ENCODE data around the gene YWHAE.
"Not testable (repeated sequence)": the region's sequence is repeated elsewhere in the genome, so short reads cannot be mapped to it uniquely, and the experiment has no call there.

The YWHAE gene

DNA sequence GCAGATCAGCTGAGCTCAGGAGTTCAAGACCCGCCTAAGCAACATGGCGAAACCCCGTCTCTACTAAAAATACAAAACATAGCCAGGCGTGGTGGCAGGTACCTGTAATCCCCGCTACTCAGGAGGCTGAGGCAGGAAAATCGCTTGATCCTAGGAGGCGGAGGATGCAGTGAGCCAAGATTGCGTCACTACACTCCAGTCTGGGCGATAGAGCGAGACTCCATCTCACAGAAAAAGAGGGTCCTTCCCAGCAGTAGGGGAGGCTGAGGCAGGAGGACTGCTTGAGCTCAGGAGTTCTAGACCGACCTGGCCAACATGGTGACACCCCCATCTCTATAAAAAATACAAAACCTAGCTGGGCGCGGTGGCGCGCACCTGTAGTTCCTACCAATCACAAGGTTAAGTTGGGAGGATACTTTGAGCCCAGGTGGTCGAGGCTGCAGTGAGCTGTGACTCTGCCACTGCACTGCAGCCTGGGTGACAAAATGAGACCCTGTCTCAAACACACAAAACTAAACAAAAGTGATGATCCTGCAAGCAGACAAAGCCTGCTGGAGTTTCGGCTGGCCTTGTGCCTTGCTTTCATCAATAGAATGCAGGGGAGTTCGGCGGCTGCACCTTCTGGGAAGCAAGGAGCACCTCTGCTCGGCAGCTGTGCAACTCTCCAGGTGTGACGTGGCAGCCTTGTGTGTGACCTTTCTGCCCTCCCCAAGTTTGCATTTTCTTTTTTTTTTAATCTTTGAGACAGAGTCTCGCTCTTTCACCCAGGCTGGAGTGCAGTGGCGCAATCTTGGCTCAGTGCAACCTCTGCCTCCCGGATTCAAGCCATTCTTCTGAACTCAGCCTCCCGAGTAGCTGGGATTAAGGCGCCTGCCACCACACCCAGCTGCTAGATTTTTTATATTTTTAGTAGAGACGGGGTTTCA is 12.4 kb upstream of the YWHAE start:
- DNase-seq: no peak

DNA sequence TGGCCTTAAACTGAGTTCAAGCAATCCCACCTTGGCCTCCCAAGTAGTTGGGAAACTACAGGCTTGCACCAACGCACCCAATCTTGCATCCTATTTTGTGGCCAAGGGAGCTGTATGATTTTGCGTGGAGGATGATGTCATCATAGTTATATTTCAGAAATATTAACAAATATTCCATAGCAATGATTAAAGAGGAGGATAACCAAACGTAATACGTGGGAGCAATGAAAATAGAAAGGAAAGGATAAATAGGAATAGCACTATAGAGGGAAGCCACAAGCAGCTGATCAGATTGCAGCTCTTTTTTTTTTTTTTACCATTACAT is 2.2 kb upstream of the YWHAE start:
- no peak for DNase-seq

DNA sequence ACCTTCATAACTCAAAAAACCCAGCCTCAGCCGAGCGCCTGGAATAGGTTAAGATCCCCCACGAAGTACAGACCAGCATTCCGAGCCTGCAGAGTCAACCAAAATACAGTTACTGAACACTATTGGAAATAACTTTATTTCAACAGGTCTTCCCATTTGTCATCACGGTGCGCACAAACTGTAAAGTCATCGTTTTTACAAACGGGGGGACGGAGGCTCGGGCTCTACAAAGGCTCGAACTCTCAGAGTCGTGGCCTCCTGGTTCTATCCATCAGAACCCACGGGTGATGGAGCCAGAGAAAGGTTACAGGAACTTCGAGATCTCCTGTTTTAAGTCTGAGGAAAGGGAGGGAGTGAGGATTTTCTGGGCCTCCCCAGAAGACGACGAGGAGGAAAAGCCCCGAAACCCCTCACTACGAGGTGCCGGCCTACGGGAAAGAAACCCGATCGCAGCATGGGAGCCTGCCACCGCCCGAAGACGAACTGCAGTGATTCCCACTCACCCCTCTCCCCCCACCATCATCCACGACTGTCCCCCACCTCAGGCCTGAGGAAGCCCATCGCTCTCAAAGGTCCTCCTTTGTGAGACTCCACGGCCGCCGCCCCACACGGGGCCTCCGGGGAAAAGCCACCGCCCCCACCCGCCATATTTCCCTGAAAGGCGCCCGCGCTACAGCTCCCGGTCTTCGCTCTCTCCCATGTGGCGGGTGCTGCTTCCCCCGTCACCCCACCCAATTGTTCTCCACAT is 917 bp downstream of the YWHAE start:
- no peak for DNase-seq

DNA sequence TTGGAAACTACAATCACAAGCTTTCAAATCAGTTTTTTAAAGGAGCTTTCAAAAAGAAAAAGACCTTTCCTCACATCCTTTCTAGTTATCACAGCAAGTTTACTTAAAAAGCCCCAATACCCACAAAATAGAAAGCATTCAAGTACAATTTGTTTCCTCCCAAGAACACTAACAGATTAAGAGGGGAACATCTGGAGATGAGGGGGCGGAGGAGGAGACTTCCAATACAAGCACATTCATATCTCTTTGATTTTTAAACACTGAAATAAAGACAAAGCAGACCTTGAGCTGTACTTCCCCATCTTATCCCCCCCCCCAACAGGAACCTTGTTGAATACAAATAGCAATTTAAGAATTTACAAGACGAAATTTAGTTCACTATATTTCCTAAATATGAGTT is 2.0 kb downstream of the YWHAE start:
- no peak for DNase-seq

DNA sequence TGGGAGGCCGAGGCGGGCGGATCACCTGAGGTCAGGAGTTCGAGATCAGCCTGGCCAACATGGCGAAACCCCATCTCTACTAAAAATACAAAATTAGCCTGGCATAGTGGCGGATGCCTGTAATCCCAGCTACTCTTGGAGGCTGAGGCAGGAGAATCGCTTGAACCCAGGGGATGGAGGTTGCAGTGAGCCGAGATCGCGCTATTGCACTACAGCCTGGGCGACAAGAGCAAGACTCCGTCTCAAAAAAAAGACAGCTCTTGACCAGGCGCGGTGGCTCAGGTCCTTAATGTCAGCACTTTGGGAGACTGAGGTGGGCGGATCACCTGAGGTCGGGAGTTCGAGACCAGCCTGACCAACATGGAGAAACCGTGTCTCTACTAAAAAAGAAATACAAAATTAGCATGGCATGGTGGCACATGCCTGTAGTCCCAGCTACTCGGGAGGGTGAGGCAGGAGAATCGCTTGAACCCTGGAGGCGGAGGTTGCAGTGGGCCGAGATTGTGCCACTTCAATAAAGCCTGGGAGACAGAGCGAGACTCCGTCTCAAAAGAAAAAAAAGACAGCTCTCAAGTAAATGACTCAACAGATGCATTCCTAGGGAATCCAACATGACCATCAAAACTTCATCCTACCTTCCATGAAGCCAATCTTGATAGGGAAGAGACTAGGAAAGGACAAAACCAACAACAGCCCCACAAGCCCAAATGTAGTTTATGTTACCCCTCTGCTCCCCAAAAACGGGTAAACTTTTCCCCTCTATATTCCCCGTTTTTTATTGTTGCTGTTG is 4.0 kb downstream of the YWHAE start:
- not testable (repeated sequence) for DNase-seq

DNA sequence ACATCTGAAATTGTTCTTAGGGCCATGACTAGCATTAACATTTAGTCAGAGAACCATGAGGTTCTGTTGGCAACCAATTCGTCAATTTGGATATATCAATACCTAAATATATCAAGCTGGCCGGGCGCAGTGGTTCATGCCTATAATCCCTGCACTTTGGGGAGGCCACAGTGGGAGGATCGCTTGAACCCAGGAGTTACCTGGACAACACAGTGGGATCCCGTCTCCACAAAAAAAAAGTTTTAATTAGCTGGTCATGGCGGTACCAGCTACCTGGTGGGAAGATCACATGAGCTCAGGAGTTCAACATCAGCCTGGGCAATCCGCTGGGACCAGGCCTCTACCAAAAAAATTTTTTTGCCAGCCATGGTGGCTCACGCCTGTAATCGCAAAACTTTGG is 8.4 kb downstream of the YWHAE start:
- DNase-seq: no peak

DNA sequence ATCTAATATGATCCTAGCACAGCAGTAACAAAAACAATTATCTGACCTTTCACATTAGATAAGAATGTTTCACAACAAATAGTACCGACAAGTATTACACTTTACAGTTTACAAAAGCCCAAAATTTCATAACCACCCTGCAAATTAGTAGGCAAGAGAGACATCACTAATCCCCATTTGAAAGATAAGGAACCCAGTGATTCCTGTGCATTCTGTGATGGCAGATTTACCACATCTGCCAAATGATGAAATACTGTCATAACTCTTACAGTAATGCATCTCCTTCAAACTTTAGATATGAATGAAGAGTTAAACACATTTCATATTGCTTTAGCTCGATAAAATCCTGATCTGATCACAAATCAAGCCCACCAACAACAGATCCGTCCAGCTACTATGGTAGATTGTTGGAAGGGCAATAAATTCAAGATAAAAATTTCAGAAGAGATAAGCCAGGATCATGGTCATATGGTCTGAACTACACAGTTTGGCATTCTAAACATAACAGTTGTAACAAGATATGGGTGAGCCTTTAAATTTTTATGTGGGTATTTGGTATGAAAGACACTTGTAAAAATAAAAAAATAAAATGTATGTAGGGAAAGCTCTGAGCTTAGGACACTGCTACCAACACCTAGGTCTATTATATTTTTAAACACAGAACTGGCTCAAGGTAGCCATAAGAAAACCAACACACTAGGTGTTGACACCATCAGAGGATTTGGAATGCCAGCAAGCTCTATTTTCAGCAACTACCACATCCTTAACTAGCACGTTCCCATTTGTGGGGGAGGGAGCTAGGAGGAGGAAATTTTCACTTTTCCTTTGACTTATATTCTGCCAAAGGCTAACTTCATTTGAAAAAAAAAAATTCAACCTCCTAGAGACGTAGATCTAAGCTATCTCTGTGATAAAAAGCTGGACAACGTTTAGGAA is 9.3 kb downstream of the YWHAE start:
- no peak for DNase-seq

DNA sequence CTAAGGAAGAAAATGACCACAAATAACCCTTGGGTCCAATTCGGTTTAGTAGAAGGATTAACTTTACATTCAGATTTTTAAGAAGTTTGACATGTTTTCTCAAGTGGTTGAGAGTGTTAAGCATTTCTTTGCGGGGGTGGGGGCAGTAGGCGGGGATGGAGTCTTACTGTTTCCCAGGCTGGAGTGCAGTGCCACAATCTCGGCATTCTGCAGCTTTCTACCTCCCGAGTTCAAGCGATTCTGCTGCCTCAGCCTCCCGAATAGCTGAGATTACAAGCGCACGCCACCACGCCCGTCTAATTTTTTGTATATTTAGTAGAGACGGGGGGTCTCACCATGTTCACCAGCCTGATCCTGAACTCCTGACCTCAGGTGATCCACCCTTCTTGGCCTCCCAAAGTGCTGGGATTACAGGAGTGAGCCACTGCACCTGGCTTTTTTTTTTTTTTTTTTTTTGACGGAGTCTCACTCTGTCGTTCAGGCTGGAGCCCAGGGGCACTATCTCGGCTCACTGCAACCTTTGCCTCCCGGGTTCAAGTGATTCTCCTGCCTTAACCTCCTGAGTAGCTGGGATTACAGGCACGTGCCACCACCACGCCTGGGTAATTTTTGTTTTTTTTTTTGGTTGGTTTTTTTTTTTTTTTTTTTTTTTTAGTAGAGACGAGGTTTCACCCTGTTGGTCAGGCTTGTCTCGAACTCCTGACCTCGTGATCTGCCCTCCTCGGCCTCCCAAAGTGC is 12.4 kb downstream of the YWHAE start:
- DNase-seq: not testable (repeated sequence)

DNA sequence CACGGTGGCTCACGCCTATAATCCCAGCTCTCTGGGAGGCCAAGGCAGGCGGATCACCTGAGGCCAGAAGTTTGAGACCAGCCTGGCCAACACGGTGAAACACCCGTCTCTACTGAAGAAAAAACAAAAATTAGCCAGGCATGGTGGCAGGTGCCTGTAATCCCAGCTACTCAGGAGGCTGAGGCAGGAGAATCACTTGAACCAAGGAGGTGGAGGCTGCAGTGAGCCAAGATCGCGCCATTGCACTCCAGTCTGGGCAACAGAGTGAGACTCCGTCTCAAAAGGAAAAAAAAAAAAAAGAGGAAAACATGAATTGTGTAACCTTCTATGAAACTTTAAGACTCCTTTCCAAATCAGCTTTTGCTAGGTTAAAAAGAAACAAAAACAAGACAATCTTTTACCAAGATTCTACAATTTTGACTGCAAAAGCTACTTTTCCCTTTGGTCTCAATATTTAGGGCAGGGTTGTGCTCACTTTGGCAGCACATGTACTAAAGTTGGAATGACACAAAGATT is 13.3 kb downstream of the YWHAE start:
- DNase-seq: not testable (repeated sequence)

DNA sequence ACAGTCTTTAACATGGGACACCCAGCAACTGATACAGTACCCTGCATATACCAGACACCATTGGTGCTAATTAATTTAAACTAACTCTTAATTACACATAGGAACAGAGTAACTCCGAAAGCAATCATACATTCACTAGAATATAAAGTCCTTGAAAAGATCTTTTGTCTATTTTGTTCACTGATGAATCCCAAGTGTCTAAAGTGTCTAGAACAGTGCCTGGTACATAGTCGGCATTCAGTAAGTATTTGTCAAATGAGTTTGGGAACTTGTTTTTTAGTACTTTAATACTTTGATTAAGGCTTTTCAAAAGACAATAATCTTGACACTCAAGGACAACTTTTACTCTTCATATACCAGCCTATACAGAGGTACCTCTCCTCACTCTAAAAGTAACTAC is 13.8 kb downstream of the YWHAE start:
- DNase-seq: no peak

DNA sequence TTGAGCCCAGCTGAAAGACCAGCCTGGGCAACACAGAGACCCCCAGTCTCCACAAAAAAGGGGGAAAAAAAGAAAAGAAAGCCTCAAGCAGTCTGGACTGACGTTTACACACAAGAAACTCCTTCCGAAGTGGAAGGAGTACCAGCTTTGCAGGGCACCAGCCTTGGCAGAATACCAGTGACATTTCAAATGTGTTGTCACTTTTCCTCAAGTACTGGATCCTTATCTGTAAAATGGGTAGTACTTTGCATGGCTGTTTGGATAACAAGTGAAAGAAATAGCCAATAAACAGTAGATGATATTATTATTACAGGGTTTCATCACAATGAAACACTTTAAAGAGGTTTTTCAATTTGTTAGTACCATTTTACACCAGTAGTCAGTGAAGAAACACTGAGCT is 14.2 kb downstream of the YWHAE start:
- DNase-seq: no peak

DNA sequence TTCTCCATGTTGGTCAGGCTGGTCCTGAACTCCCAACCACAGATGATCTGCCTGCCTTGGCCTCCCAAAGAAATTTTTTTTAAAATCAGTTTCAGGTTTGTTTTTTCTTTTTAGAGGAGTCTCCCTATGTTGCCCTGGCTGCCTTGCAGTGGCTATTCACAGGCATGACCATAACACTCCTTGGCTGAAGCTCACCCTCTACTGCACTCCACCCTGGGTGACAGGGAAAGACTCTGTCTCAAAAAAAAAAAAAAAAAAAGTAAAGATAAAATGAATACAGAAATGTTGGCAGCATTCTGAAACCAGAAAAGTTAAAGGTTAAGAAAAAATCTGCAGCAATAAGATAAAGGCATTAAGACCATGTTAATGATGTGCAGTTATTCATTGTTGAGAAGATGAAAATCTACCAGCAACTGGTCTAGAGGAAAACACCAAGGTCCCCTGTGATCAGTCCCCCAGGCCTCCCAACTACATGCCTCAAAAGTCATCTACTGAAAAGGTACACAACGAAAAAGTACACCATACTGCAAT is 15.1 kb downstream of the YWHAE start:
- DNase-seq: no peak

DNA sequence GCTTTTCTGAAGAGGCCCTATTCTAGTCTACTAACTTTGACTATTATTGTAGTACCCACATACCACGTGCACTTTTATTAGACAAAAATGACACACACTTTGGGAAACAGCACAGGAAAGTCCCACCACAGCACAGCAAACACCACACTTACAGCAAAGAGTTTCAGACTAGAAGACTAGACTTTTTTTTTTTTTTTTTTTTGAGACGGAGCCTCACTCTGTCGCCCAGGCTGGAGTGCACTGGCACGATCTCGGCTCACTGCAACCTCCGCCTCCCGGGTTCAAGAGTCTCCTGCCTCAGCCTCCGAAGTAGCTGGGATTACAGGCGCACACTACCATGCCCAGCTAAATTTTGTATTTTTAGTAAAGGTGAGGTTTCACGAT is 20.1 kb downstream of the YWHAE start:
- no peak for DNase-seq

DNA sequence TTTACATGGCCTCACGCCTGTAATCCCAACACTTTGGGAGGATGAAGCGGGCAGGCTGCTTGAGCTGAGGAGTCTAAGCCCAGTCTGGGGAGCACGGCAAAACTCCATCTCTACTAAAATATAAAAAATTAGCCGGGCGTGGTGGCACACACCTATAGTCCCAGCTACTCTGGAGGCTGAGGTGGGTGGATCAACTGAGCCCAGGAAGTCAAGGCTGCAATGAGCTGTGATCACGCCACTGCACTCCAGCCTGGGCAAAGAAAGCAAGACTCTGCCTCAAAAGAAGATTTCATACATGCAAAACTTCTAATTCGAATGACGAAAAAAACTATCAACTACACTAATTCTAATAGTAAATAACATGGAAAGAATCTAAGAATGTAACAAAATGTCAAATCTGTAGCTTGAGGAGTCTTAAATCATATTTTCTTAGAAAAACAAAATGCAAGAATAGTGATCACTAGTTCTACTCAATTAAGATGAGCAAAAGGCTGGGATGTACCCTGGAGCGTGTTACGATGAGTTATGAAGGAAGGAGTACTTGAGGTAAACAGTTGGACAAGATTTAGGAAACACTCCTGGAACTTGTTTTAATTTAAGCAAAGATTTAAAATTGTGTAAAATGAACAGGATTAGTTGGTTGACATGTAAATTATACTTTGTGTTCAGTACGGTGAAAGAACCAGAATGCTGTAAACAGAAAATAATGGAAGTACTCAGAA is 20.7 kb downstream of the YWHAE start:
- no peak for DNase-seq

DNA sequence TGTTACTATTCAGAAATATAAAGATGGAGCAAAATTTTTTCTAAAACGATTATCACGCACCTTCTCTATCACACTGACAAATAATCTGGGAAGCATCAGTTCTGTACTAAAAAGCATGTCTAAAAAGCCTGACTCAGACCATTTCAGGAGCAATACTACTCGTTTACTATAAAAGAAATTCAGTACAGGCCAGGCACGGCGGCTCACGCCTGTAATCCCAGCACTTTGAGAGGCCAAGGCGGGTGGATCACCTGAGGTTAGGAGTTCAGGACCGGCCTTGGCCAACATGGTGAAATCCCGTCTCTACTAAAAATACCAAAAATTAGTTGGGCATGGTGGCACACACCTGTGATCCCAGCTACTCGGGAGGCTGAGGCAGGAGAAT is 21.6 kb downstream of the YWHAE start:
- DNase-seq: not testable (repeated sequence)

DNA sequence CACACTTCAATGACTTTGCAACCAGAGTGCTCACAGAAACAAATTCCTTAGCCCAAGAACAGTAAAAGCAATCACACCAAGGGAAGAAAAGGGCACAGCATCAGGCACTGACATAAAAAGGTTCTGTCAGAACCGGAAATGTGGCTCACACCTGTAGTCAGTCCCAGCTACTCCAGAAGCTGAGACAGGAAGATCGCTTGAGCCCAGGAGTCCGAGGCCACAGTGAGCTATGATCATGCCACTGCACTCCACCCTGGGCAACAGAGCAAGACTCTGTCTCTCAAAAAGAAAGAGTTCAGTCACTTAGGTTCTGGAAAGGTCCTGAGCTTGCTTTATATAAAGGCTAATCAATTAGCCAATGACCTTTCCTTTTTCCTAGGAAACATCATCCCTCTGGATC is 22.7 kb downstream of the YWHAE start:
- no peak for DNase-seq

DNA sequence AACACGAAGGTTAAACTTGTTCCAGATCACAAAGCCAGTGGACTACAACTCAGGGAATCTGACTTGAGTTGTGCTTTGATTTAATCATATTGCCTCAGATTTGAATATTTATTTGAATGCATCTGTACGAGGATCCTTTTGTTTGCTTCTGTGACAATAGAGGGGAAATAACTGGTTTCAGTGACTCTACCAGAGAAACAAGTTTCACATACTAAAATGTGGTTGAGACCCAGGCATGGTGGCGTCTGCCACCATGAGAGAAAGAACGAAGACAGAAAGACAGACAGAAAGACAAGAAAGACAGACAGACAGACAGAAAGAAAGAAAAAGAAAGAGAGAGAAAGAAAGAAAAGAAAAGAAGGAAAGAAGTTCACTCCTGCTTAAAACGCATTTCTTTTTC is 24.0 kb downstream of the YWHAE start:
- DNase-seq: no peak

DNA sequence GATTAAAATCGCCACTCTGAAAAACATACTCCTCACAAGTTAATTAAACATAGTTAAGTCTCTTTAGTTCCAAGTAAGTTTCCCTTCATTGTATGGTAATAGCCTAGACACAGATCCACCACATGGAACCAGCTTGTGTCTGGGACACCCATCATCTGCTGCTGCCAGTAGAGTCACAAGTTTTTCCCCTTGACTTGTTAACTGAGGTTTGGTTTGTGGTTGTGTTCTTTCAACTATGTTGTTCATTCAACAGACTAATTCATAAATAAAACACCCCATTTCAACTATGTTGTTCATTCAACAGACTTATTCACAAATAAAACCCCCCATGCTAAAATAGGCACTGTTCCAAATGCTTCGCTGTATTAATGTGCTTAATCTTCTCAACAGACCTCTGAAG is 24.4 kb downstream of the YWHAE start:
- DNase-seq: no peak

DNA sequence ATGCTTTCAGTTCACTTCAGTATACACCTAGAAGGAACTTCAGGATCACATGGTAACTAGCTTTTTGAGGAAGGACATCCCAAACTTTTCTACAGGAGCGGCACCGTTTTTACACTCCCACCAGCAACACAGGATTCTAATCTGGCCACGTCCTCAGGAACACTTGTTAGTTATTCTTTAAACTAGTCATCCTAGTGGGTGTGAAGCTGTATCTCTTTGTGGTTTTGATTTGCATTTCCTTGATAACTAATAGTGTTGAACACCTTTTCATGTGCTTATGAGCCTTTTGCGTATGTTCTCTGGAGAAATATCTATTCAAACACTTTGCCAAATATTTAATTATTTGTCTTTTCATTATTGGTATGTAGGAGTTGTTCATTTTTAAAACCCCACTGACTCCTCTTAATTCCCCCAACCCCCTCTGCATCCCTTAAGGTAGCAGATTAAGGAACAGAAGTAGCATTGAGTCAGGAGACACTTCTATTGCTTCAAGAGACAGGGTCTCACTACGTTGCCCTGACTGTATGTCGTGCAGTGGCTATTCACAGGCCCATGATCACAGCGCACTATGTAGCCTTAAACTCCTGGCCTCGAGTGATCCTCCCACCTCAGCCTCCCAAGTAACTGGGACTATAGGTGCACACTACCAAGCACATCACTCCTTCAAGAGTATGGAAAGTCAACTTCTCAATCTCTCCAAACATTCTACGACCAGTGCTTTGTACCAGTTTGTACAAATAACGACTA is 25.4 kb downstream of the YWHAE start:
- peak; percentile 42 for DNase-seq

Data from kidney glomerular epithelial cell (primary cell).